HG03457 (cell line): ENCODE measurements around the gene SLC25A5.
"Not testable (repeated sequence)": the region's sequence is repeated elsewhere in the genome, so short reads cannot be mapped to it uniquely, and the experiment has no call there.

Source experiments
- ATAC-seq: cut with Tn5 transposase; IDR thresholded peaks from one replicate; pipeline ENCODE4 v1.9.1; 2021; ENCODE audit warnings: moderate number of reproducible peaks; ENCODE audit not compliant: unreplicated experiment

Gene SLC25A5

GRCh38 chrX:119502727-119503483 is 34.7 kb downstream of the SLC25A5 start:
- ATAC-seq = no peak

GRCh38 chrX:119503484-119503861 is 35.2 kb downstream of the SLC25A5 start:
- ATAC-seq = no peak

- not testable (repeated sequence) for ATAC-seq
Observed at GRCh38 chrX:119505145-119505544, 36.9 kb downstream of the SLC25A5 start.

GRCh38 chrX:119505945-119506344 is 37.7 kb downstream of the SLC25A5 start:
- no peak for ATAC-seq

- ATAC-seq = no peak
Observed at GRCh38 chrX:119507206-119507605, 39.0 kb downstream of the SLC25A5 start.

GRCh38 chrX:119512146-119512800 is 44.0 kb downstream of the SLC25A5 start:
- ATAC-seq = no peak

GRCh38 chrX:119516157-119516702 is 48.0 kb downstream of the SLC25A5 start:
- ATAC-seq = no peak

GRCh38 chrX:119518371-119518770 is 50.1 kb downstream of the SLC25A5 start:
- no peak for ATAC-seq
